ENCODE data around the gene DHPS. TPM values are rescaled to one million over a fixed set of nuclear protein-coding genes. Genes with fewer than 3 reads are reported as not detected.
A peak's percentile ranks its signal among the peaks of the same experiment; 100 is the strongest.

The DHPS gene
- total RNA-seq, 2 donors from 2014 or later = 55.8 to 136 TPM

GRCh38 chr19:12721656-12722565 lies 40.2 kb upstream of the DHPS start:
- H3K9me3 ChIP-seq = no peaks in the 10 kb centered on the region
- WGBS, 2 donors = 0 to 1% methylated on average over 19 to 55 of the region's 65 CpGs
- H3K27ac ChIP-seq = peak overlapping the region; percentile 69 to 93 (median 88)
- ATAC-seq (peak; percentile 74), DNase-seq (peak; percentile 63 to 69 (median 68))
- intact Hi-C loops (cut with DNase I) = no loop called here
- no peaks in the 10 kb centered on the region for H3K27me3 ChIP-seq
- no peaks in the 10 kb centered on the region for H3K36me3 ChIP-seq (replicated peaks in 1 of 2; ENCODE audit: insufficient read depth in 1 of 2, low read depth in 2 of 2)
- H3K4me3 ChIP-seq = peak overlapping the region; percentile 29 to 77
- H3K4me1 ChIP-seq = peaks cover 37% of the 10 kb centered on the region
- TF ChIP-seq POLR2A (IDR thresholded peaks at IDR 0.05) (no peak), CTCF (IDR thresholded peaks at IDR 0.05) (no peak)

GRCh38 chr19:12720851-12721655 lies 39.4 kb upstream of the DHPS start:
- ATAC-seq = no peak
- intact Hi-C loops (cut with DNase I) = no loop called here
- DNase-seq = peak in 3 of 4 donors; percentile 10 to 28 (median 19)
- Histone ChIP-seq H3K9me3 (no peaks in the 10 kb centered on the region), H3K27me3 (no peaks in the 10 kb centered on the region), H3K27ac (peak overlapping the region; percentile 69 to 93 (median 88)), H3K4me3 (peak overlapping the region; percentile 29 to 77), H3K36me3 (replicated peaks in 1 of 2; ENCODE audit: insufficient read depth in 1 of 2, low read depth in 2 of 2) (peaks cover 0 to 2% of the 10 kb centered on the region in 2 donors), H3K4me1 (peaks cover 37% of the 10 kb centered on the region)
- TF ChIP-seq POLR2A (IDR thresholded peaks at IDR 0.05) = no peak
- TF ChIP-seq CTCF (IDR thresholded peaks at IDR 0.05) = no peak
- 0 to 3% methylated on average over 5 to 56 of the region's 59 CpGs for WGBS, 2 donors

- ATAC-seq (no peak), DNase-seq (no peak)
- intact Hi-C loops (cut with DNase I) = no loop called here
- no peak for TF ChIP-seq POLR2A (IDR thresholded peaks at IDR 0.05)
- no peak for TF ChIP-seq CTCF (IDR thresholded peaks at IDR 0.05)
- Histone ChIP-seq H3K27ac (no peak overlapping the region), H3K36me3 (replicated peaks in 1 of 2; ENCODE audit: insufficient read depth in 1 of 2, low read depth in 2 of 2) (peaks cover 0 to 3% of the 10 kb centered on the region in 2 donors), H3K4me1 (peaks cover 37% of the 10 kb centered on the region), H3K9me3 (no peaks in the 10 kb centered on the region), H3K27me3 (no peaks in the 10 kb centered on the region), H3K4me3 (no peak overlapping the region)
- 85 to 91% methylated on average over 10 of the region's 10 CpGs for WGBS, 2 donors
Observed at GRCh38 chr19:12720296-12720695, 38.6 kb upstream of the DHPS start.

GRCh38 chr19:12715929-12716328 lies 34.2 kb upstream of the DHPS start:
- WGBS, 2 donors = 88 to 96% methylated on average over 3 of the region's 3 CpGs
- Histone ChIP-seq H3K4me1 (peaks cover 11% of the 10 kb centered on the region), H3K27ac (no peak overlapping the region), H3K36me3 (replicated peaks in 1 of 2; ENCODE audit: insufficient read depth in 1 of 2, low read depth in 2 of 2) (peaks cover 5 to 22% of the 10 kb centered on the region in 2 donors), H3K9me3 (no peaks in the 10 kb centered on the region), H3K27me3 (no peaks in the 10 kb centered on the region), H3K4me3 (no peak overlapping the region)
- intact Hi-C loops (cut with DNase I) = no loop called here
- TF ChIP-seq POLR2A (IDR thresholded peaks at IDR 0.05) (no peak), CTCF (IDR thresholded peaks at IDR 0.05) (no peak)
- DNase-seq (no peak), ATAC-seq (no peak)
